ENCODE data around the gene ISL2.

- no peak for TF ChIP-seq CTCF (IDR thresholded peaks at IDR 0.05; ENCODE audit: insufficient read depth, low read length, poor library complexity, severe bottlenecking)
- no peak for TF ChIP-seq EZH2phosphoT487 (conservative IDR thresholded peaks at IDR 0.05; ENCODE audit: low read length)
Observed at GRCh38 chr15:76391847-76392246, 55.3 kb downstream of the ISL2 start.

All from SU-DHL-6 (cell line).